Epithelial cell of proximal tubule (primary cell): ENCODE results near the gene RFXANK. TPM values are rescaled to one million over a fixed set of nuclear protein-coding genes. Genes with fewer than 3 reads are reported as not detected.
A peak's percentile ranks its signal among the peaks of the same experiment; 100 is the strongest.

Source experiments
- DNase-seq: peaks from one replicate; pipeline ENCODE4 v3.0.0-alpha.2; 2011; ENCODE audit warnings: low read depth
- H3K4me3 ChIP-seq: 2 replicates; pipeline ENCODE4 v1.5.1; 2011; ENCODE audit warnings: low read depth, mild to moderate bottlenecking, low read length
- total RNA-seq: library from RNA; depleted of rRNA; stranded (reverse); fragments of >200 nt; gene quantifications from 2 replicates; pipeline ENCODE4 v1.2.3, GENCODE V29; 2015
- TF ChIP-seq, protein P1 (sequence below): conservative IDR thresholded peaks from 2 replicates; pipeline ENCODE4 v1.5.1; 2012; ENCODE audit warnings: low read depth, mild to moderate bottlenecking, low read length

RFXANK gene
- total RNA-seq, 1 donor from 2014 or later: 95.8 TPM

DNA sequence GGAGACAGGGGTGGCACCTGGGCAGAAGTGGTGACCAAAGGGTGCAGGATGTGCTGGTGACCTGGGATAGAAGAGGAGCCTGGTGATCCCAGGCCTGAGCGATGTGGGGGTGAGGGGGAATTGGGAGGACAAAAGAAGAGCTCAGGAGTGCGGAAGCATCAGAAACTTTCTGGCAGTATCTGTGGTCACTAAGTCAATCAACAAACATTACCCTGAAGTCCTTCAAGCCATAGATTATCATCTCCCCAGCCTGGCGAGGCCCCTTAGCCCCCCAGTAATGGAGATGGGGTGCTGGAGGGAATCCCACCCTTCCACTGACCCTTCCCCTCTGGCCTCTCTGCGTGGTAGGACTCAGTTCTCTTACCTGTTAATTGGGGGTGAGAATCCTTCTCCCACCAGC, 32.5 kb upstream of the RFXANK start:
- TF ChIP-seq, protein P1, sequence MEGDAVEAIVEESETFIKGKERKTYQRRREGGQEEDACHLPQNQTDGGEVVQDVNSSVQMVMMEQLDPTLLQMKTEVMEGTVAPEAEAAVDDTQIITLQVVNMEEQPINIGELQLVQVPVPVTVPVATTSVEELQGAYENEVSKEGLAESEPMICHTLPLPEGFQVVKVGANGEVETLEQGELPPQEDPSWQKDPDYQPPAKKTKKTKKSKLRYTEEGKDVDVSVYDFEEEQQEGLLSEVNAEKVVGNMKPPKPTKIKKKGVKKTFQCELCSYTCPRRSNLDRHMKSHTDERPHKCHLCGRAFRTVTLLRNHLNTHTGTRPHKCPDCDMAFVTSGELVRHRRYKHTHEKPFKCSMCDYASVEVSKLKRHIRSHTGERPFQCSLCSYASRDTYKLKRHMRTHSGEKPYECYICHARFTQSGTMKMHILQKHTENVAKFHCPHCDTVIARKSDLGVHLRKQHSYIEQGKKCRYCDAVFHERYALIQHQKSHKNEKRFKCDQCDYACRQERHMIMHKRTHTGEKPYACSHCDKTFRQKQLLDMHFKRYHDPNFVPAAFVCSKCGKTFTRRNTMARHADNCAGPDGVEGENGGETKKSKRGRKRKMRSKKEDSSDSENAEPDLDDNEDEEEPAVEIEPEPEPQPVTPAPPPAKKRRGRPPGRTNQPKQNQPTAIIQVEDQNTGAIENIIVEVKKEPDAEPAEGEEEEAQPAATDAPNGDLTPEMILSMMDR: no peak
- no peak for DNase-seq
- H3K4me3 ChIP-seq: no peak overlapping the region

DNA sequence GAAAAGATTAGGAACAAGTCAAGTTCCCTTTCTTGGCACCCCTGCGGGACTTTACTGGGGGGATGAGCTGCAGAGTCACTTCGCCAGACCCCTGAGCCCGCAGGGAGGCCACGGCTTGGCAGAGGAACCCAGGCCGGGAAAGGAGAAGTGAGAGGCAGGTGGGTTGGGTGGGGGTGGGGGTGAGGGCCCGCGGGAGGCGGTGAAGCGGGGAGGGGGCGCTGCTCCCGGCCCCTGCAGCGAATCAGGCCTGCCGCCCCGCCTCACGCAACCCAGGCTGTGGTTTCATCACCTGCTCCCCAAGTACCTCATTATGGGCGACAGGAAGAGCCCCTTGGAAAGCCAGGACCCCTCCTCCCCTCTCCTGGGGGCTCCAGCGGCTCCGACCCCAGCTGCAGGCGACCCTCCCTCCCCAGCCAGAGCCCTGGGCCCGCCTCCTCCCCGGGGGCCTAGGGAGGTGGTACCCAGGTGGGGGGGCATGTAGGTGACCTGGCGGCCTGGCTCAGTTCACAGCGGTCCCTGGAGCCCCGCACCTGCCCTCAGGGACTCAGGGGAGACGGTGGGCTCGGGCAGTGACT, 31.5 kb upstream of the RFXANK start:
- no peak overlapping the region for H3K4me3 ChIP-seq
- TF ChIP-seq, protein P1: no peak
- no peak for DNase-seq

DNA sequence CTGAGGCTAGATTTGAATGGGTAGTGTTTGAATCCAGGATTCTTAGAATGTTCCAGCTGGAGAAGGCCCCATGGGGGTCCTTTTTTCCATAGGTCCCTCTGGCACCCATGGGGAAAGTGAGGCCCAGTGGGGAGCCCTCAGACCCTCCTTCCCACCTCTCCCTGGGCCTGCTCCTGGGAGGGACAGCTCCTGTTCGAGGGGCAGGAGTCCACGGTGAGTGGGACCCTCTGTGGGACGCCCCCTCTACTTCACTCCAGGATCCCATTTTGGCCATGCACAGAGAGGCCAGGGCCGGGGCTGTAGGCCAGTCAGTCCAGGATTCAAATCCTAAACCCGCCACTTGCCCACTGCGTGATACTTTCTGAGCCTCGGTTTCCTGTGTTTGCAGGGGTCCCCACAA, 29.6 kb upstream of the RFXANK start:
- TF ChIP-seq, protein P1: no peak
- no peak overlapping the region for H3K4me3 ChIP-seq
- no peak for DNase-seq

DNA sequence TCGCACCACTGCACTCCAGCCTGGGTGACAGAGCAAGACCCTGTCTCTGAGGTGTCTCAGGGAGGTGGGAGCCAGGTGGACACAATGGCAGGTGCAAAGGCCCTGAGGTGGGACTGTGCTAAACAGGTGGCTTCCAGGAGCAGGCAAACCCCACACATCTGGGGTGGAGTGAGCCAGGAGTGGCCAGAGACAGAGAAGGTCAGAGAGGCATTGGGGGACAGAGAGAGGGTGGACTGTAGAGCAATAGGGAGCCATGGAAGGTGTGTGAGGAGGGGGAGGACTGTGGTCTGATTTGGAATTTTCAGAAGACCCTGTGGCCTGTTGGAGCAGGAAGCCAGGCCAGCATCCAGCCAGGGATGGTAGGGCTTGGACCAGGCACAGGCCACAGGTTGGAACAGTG, 26.7 kb upstream of the RFXANK start:
- no peak overlapping the region for H3K4me3 ChIP-seq
- TF ChIP-seq, protein P1: no peak
- no peak for DNase-seq

DNA sequence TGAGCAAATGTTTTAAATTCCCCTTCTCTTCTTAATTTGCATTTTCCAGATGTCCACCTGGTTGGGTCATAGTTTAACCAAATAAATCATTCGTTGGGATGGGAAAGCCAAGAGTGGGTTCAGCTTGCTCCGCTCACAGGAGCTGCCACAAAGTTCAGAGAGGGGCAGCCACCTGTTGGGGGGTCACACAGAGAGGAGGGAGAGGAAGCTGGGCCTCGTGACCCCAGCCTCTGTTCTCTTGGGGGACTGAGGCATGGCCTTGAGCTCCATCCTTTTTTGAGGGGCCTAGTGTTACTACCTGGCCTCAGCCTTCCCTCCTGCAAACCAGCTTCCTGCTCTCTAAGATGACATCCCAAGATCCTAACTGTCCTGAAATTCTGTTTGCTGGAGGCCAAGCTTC, 24.4 kb upstream of the RFXANK start:
- TF ChIP-seq, protein P1: no peak
- DNase-seq: no peak
- no peak overlapping the region for H3K4me3 ChIP-seq

DNA sequence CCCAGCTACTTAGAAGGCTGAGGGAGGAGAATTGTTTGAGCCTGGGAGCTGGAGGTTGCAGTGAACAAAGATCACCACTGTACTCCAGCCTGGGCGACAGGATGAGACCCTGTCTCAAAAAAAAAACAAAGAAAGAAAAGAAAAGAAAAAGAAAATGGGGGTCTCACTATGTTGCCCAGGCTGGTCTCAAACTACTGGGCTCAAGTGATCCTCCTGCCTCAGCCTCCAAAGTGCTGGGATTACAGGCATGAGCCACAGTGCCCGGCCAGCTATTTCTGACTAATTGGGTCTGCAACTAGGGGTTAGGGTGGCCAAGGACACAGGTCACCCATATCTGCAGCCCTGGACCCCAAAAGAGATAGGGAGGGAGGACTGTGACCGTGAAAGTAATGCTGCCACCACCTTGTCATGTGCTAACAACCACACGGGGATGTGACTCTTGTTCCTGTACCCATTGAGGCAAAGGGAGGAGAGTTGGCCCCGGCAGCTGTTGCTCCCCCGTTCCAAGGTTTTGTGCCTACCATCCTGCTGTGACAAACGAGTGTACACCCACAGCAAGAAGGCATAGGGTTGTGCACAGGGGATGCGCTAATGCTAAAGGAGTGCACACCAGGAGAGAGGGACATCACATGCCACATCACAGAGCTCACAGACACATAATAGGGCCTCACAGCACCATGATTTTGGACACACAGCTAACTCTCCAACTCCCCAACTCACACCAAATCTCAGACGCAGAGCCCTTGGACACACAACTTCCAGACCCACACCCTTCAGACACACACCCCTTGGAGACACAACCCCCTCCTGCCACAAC, 22.6 kb upstream of the RFXANK start:
- H3K4me3 ChIP-seq: peak overlapping the region; percentile 19
- TF ChIP-seq, protein P1: no peak
- DNase-seq: no peak
